ENCODE data around the gene ZNF112. TPM values are rescaled to one million over a fixed set of nuclear protein-coding genes. Genes with fewer than 3 reads are reported as not detected.
A peak's percentile ranks its signal among the peaks of the same experiment; 100 is the strongest.

The ZNF112 gene
- total and polyA plus RNA-seq, 4 donors: 0.47 to 2.0 (median 1.7) TPM

GRCh38 chr19:44284968-44285367, 71.5 kb downstream of the ZNF112 start:
- Histone ChIP-seq H3K4me3 (ENCODE audit: low read depth in 1 of 3, low read length in 3 of 3) (peak overlapping the region in 2 of 3 donors; percentile 11 to 63), H3K4me1 (ENCODE audit: control insufficient read depth in 4 of 4, insufficient read depth in 4 of 4, low read length in 3 of 4) (no peaks in the 10 kb centered on the region), H3K9me3 (ENCODE audit: control insufficient read depth in 4 of 4, low read length in 3 of 4) (peaks cover 34 to 80% (median 60%) of the 10 kb centered on the region in 4 donors), H3K27ac (ENCODE audit: low read depth in 1 of 2, low read length in 2 of 2) (no peak overlapping the region), H3K36me3 (ENCODE audit: control insufficient read depth in 4 of 4, insufficient read depth in 3 of 4, low read depth in 1 of 4, low read length in 3 of 4) (peaks cover 15 to 32% (median 30%) of the 10 kb centered on the region in 4 donors), H3K9ac (ENCODE audit: low read depth in 1 of 2, low read length in 2 of 2) (no peak overlapping the region), H3K27me3 (ENCODE audit: control insufficient read depth in 4 of 4, insufficient read depth in 4 of 4, low read length in 3 of 4) (no peaks in the 10 kb centered on the region)
- 86% methylated on average over 4 of the region's 4 CpGs for WGBS
- no peak for TF ChIP-seq FOXA1 (IDR thresholded peaks at IDR 0.05)
- TF ChIP-seq JUND (IDR thresholded peaks at IDR 0.05): no peak
- TF ChIP-seq MAX (IDR thresholded peaks at IDR 0.05): no peak
- no peak for TF ChIP-seq TAF1 (conservative IDR thresholded peaks at IDR 0.05)
- no peak for DNase-seq (ENCODE audit: low spot score)

- TF ChIP-seq RXRA (IDR thresholded peaks at IDR 0.05) (no peak), RAD21 (IDR thresholded peaks at IDR 0.05) (no peak), REST (IDR thresholded peaks at IDR 0.05) (no peak), HNF4A (conservative IDR thresholded peaks at IDR 0.05) (no peak), MAX (IDR thresholded peaks at IDR 0.05) (no peak), ZBTB33 (IDR thresholded peaks at IDR 0.05) (no peak), FOXA2 (IDR thresholded peaks at IDR 0.05) (no peak), EGR1 (IDR thresholded peaks at IDR 0.05; ENCODE audit: low read depth in 2 of 2) (no peak), JUND (IDR thresholded peaks at IDR 0.05) (no peak), TAF1 (conservative IDR thresholded peaks at IDR 0.05) (no peak), YY1 (IDR thresholded peaks at IDR 0.05) (no peak), SP1 (IDR thresholded peaks at IDR 0.05) (no peak), CTCF (IDR thresholded peaks at IDR 0.05; ENCODE audit: low read depth, low read length, missing input control) (no peak)
- Histone ChIP-seq H3K9ac (ENCODE audit: low read depth in 1 of 2, low read length in 2 of 2) (no peak overlapping the region), H3K9me3 (ENCODE audit: control insufficient read depth in 4 of 4, low read length in 3 of 4) (peaks cover 27 to 69% (median 49%) of the 10 kb centered on the region in 4 donors), H3K4me3 (ENCODE audit: low read depth in 1 of 3, low read length in 3 of 3) (peak overlapping the region in 2 of 3 donors; percentile 27 to 61), H3K27ac (ENCODE audit: low read depth in 1 of 2, low read length in 2 of 2) (no peak overlapping the region), H3K4me1 (ENCODE audit: control insufficient read depth in 4 of 4, insufficient read depth in 4 of 4, low read length in 3 of 4) (no peaks in the 10 kb centered on the region), H3K27me3 (ENCODE audit: control insufficient read depth in 4 of 4, insufficient read depth in 4 of 4, low read length in 3 of 4) (no peaks in the 10 kb centered on the region), H3K36me3 (ENCODE audit: control insufficient read depth in 4 of 4, insufficient read depth in 3 of 4, low read depth in 1 of 4, low read length in 3 of 4) (peaks cover 6 to 11% (median 9%) of the 10 kb centered on the region in 4 donors)
- no peak for DNase-seq (ENCODE audit: low spot score)
- 95% methylated on average over 3 of the region's 3 CpGs for WGBS
Measured at GRCh38 chr19:44282846-44283245, 73.6 kb downstream of the ZNF112 start.
